SHP77 (cell line): Measurements from ENCODE around the gene AFDN.

ENCODE experiments used
- DNase-seq, 2 experiments: peaks; one replicate each; lab custom pipeline; 2025; lab: John Stamatoyannopoulos, UW

Gene AFDN

DNA sequence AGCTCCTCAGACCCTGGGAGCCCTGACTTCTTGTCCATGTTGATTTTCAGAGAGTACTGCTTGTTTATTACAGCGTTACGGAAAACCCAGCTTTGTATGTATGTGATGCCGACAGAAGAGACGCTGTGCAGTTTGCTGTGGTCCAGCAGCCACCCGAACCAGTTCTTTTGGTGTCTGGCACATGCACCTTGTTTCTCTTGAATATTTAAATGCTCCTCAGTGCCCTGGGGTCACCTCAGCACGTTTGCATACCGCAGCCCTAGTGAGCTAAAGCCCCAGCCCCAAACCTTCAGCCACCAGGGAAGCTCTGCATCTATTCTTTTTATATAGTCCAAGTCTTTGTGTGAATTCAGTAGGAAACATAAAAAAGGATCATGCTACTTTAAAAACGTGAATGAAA lies 39.9 kb downstream of the AFDN start:
- no peak for DNase-seq

DNA sequence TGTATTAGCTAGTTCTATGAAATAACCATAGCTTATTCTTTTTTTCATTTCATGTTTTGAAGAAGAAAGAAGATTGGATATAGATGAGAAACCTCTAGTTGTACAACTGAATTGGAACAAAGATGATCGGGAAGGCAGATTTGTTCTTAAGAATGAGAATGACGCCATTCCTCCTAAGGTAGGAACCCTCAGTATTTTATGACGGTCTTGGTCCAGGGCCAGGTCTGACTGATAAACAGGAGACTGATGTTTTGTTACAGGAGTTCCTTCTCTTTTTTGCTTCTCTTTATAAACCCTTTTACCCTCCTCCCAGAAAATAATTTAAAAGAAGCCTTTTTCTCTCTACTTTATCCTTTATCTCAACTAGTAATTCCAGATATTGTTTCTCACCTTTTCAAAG lies 43.6 kb downstream of the AFDN start:
- DNase-seq: no peak

DNA sequence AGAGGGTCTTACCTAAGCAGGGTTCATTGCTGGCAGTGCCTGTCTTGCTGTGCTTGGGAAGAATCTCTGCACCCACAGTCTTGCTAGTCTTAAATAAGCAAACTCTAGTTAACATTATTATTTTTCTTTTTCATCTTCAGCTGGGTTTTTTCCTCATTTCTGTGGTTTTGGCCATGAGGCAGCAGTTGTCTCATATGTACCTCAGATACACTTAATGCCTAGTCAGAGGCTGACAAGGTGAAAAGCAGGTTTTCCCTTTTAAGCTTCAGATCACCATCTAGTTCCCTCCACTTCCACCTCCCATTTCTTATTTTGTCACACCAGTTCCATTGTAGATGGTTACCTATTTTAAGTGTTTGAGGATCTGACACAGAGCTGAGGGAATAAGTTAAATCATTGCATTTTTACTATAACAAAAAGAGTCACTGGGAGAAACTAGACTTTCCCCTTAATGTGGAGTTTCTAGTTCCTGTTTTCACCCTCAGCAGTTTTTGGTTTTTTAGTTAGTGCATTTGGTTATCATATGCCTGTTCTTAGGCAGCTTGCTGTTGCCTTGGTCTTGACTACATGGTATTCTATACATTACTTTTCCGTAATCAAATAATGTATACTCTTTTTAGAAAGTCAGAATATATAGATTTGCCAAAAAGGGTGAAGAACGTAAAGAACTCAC lies 46.0 kb downstream of the AFDN start:
- no peak for DNase-seq

DNA sequence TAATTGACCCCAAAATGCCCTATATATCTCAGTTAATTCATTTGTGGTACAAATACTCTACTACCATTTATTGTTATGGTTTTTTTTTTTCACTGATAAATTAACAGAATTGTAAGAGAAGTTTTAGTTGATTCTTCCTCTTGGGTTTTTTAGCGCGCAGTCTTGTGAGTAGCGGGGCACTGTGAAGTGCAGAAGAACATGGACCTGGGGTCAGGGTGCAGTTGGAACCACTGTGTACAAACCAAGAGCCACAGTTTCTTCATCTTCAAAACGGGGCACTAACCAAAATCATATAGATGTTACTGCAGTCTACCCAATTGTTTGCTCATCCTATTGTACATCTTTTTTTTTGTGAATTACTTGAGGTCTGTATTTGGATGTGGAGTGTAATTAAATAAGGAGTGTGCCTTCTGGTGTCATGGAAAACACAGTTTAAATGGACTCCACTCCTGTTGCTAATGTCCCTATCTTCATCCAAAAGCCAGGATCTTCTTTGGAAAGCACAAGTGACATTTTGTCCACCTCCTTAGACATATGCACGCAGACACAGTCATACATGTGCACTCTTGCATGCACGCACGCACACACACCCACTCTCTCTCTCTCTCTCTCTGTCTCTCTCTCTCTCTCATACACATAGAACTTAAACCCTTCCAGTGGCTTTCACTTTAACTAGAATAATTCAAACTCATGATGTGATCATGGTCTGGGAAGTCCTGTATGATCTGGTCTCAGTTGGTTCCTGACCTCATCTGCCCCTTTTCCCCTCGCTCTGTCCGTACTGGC lies 51.5 kb downstream of the AFDN start:
- no peak for DNase-seq

DNA sequence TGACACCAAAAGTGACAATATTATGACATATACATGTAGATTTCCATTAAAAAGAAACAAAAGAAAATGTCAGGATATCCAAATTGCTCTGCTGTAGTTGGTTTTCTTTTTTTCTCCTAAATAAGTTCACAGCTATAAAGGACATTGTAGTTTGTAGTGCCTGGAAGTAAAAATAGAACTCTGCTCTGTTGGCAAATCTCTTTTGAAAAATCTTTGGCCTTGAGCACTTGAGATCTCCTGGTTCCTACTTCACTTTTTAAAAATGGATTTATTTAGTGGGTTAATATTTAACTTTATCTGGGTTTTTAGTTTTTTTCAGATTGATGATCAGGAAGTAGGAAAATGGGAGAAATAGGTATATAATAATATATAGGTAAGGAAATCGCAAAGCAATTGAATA lies 52.9 kb downstream of the AFDN start:
- no peak for DNase-seq

DNA sequence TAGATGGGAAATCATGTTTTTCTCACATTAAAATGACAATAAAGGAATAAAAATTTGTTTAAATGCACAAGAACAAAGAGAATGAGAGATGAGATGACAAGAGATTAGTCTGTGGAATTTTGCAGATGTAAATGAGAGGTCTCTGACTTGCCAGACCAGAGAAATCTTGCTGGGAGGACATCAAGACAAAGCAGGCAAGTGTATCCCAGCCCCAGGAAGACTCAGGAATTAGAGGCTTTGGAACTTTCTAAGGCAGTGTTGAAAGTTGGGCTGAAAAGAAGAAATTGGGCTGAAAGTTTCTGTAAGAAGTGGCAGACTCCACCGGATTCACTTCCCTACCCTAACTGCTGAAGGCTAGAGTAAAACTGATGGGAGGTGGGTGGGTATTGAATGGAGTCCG lies 54.6 kb downstream of the AFDN start:
- no peak for DNase-seq

DNA sequence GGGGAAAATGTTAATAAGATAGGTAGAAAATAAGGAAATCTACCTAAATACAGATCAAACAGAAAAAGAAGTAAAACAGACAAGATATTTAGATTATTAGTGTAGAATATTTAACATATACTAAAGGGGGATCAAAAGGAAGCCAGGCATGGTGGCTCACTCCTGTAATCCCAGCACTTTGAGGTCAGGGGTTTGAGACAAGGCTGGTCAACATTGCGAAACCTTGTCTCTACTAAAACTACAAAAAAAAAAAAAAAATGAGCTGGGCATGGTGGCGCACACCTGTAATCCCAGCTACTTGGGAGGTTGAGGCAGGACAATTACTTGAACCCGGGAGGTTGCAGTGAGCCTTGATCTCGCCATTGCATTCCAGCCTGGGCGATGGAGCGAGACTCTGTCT lies 55.5 kb downstream of the AFDN start:
- no peak for DNase-seq

DNA sequence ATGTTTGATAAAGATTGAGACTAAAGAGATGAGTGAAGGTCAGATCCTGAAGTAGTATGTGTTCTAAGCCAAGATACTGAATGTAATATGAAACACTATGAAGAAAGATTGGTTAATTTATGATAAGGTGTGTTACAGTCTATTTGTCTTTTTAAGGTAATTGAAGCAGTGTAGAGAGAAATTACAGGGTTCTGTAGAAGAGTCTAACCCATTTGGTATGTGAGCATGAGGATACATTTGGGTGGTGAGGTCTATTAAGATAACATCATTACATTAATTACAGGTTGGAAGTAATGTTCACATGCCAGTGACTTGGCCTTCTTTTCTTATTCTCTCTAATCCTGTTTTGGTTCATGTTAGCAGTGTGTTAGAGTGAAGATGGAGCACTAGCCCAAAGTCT lies 61.4 kb downstream of the AFDN start:
- DNase-seq: no peak

DNA sequence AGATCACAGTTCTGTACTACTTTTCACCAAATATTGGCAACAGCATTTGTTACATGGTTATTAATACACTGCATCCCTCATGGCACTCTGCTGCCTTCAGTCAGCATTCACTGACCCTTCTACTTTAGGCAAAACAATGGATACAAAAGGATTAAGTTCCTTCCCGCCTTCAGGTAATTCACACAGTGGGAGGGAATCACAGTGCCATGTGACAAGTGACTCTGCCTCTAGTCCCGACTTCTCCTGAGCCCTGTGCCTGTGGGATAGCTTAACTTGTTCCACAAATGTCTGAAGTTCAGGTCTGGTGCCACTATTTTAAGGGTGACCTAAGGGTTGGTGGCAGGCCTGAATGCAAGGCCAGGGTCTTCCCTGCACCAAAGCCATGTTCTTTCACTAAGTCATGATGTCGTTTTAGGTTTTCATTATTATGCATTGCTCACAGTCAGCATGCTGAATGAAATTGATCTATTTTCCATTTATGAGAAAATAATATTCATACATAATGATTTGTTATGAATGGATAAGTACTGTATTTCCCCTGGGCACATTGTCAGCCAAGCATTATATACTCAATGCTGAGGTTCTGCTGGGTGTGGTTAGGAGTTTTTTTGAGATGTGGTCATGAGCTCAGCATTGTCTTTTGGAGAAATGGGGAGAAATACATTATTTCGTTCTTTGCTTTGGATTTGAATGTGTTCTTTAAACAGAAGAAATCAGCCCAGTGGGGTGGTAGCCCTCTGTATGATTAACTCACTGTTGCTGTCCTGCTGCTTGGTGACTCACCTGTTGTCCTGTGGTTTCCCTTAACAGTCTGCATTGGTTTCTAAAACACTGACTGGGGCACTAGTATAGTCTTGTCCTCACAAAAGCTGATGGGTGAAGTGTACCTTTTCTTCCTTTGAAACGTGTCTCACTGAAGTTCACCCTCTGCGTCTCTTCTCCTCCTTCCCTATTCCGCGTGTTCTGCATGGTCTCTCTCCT lies 66.4 kb downstream of the AFDN start:
- no peak for DNase-seq

DNA sequence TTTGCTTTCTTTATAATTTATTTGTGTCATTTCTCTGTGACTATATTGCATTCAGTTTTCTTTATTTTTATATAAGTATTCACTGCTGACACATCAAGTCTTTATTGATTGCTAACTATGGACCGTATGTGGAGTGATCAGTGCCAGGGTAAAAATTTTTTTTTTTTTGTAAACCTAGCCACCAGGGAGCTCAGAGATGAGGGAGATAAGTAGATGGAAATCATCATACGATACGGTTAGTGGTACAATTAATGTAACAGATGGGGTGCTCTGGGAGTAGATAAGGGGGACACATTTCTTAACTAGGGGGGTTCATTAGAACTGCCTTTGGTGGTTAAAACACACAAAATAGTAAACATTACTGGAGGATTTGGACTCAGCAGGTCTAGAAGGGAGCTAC lies 68.3 kb downstream of the AFDN start:
- no peak for DNase-seq

DNA sequence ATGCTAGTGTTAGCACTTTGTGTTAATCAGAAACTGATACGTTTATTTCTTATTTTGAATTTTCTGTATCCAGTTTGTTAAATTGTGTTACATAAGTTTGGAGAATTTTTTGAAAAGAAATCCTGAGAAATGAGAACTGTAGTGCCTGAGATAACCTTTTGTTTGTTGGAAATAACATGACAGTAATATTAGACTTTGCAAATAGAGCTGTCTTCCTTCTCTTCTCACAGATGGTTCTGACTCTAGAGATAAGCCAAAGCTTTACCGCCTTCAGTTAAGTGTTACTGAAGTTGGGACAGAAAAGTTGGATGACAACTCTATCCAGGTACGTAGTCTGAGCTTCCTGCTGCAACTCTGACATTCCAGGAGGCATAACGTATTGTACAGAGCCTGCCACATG lies 69.9 kb downstream of the AFDN start:
- DNase-seq: no peak

DNA sequence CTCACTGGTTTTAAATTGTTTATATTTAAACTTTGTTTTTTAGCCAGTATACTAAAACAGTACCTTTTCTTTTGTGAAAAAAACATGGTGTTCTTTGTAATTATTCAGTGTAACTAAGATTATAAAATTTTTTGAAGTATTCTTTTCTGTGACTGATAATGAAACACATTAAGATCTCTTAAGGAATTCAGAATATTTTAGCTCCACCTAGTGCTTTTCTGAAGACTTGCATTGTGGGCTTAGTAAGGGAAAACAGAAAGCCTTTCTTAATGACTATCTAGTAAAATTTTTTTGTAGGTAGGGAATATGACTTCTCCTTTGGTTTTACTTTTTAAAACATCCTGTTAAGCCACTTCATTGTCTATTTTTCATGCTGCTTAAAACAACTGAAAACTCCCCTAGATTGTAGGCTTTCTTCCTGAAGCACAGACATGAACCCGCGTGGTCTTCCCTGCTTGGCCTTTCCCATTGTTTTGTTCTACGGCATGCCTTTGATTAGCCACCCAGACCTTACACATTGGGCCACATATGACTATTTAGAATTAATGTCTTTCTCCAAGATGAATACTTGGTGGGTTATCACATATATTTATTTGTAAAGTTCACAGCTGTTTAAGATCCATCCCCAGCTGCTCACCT lies 72.1 kb downstream of the AFDN start:
- DNase-seq: peak; percentile 19 to 20

DNA sequence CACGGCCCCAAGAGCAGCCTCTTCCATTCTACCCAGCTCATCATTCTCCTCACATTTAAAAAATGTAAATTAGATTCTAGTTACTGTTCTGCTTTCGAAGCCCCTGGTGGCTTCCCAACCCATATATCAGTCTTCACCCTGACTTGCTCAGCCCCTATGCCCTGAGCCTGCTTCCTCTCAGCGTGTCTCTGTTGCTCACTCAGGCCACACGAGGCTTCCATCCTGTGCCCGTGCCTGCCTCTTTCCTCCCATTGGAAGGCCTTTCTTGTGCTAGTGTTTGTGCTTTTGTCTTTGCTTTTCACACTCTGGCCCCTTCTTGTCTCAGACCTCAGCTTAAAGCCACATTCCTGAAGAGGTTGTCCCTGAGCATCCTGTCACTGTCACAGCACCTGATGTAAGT lies 78.1 kb downstream of the AFDN start:
- DNase-seq: no peak

DNA sequence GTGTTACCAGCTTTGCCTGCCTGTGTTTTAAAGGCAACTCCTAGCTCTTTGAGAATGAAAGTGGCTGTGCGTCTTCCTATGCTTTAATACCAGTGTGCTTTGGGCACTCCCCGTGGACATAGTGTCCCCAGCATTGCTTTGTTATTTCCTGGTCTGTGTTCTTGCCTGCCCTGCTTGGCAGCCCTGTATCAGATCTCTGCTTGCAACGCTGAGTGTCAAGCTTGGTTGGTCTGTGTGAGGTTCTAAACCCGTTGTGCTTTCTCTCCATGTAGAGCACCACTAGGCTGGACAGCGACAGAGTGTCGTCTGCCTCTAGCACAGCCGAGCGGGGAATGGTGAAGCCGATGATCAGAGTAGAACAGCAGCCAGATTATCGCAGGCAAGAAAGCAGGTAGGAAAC lies 80.2 kb downstream of the AFDN start:
- DNase-seq: no peak

DNA sequence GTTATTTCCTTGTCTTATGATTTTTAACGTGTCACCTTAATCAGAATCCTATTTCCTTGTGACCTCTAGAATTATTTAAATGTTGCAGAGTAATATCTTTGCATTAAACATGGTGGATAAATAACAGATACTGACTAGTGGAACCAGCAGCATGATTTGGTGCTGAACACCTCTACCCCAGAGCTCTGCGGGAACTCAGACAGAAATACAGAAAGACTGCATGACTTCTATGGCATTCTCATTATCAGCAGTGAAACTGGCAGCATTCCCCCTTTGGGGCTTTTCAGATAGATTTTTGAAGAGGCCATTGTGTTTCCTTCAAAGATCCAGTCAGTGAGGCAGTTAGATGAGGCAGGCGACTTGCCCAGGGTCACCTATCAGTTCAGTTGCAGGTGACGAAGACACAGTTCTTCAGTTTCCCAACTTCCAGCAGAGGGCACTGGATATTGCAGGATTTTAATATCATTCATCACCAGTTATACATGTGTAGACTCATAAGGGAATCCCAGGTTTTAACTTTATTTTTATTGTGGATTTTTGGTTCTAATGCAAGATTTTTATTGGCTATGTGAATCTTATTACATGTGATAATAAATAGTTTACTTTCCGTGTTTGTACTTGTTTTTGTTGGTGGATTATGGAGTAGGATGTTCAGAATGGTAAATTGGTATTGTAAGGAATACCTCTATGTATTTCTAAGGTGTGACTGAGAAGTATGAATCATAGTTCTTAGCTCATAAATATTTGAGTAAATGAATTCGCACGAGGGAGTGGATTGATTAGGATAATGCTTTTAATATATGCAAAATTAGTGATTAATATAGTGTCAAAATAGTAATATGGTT lies 81.3 kb downstream of the AFDN start:
- peak in 1 of 2 experiments; percentile 26 for DNase-seq

DNA sequence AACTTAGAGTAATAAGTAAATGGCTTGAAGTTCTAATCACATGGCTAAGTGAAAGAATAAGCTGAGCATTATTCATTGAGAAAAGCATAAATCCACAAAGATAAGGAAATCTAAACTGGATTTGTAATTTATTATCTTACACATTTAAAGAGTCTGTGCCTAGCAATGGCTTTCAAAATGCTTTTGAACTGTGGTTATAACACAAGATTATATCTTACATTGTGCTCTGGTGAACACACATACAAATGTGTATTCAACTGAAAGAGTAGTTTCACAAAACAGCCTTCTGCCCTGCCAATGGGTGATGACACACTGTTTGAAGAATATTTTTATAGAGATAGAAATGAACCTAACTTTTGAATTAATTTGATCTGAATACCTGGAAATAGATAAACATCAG lies 83.3 kb downstream of the AFDN start:
- DNase-seq: no peak

DNA sequence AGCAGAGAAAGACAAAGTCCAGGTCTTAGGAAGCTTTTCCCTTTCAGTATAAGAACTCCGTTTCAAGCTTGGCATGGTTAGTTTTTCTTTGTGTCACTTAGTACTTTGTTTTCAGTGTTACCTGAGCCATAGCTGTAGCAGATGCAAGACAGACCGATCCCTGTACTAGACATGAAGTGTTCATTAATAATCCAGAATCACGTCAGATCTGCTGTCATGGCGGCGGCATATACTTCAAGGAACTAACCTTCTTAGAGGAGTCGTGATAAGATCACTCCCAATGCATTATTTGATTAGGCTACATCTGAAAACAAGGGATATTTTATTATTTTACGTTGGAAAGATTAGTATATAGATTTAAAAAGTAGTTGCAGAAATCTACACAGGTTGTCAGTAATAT lies 83.9 kb downstream of the AFDN start:
- DNase-seq: no peak

DNA sequence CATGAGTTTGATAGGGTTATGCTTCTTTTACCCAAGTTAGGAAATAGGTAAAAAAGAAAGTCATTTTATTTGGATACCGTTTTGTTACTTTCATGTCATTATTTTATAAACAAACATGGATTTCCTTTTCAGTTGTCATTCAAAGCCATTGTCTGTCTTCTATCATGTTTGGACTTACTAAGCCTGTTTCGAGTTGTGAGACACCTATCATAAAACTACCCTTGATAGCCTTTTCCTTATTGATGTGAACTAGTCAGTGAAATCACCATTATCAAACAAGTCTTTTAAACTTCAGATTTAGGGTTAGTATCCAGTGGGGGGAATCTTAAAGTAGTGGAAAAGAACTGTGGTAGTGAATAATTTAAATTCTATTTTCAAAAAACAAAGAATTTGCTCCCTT lies 85.8 kb downstream of the AFDN start:
- DNase-seq: no peak

DNA sequence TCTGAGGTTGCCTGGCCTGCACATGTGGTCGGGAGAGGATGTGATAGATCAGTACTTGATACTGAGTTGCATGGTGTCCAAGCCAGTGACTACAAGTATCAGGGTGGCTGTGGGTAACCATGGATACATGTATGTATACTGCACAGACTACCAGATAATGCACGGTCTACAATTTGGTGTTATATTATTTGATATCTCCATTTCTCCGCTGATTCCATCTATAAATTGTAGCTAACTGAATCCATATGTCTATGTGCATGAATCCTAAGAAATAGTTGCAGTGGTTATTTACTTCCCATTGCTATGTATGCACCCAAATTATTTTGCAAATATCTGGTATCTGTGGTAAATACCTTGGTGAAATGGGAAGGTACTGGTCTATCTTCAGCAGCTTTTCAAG lies 87.0 kb downstream of the AFDN start:
- DNase-seq: no peak

DNA sequence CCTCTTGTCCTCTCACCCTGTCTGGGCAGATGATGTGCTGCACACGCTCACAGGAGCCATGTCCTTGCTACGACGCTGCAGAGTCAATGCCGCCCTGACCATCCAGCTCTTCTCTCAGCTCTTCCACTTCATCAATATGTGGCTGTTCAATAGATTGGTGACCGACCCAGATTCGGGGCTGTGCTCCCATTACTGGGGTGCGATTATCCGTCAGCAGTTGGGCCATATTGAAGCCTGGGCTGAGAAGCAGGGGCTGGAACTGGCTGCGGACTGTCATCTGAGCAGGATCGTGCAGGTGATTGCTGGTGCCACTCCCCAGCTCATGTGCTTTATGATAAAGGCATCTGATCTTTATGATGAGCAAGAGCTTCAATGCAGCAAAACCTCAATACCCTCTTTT lies 88.4 kb downstream of the AFDN start:
- no peak for DNase-seq

DNA sequence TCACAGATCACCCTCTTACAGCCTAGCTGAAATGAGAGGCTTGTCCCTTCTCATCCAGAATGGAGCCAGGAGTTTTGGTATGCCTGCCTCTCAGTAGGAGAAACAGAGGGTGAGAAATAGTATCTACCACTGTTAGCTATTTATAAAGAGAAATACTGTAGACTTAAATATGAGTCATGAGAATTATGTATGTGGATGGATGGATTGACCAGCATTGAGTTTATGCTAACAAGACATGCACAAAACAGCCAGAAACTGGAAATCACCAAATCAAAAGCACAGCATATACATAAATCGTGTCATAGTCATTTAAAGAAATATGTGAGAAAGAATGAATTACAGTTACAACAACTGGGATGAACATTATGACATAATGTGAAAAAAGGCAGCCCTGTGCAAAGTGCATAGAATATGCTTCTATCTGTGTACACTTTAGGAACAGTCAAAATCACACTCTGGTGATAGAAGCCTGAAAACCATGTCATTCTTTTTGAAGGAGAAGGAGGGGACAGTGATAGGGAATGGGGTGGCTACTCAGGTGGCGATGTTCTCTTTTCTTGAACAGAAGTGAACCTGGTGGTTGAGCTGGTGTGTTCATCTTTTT lies 90.9 kb downstream of the AFDN start:
- DNase-seq: no peak
